ENCODE measurements around the gene ADCY1. TPM values are rescaled to one million over a fixed set of nuclear protein-coding genes. Genes with fewer than 3 reads are reported as not detected.

Gene ADCY1
- total RNA-seq, 4 donors from 2014 or later, result 2.5 to 9.0 (median 5.6) TPM

DNA sequence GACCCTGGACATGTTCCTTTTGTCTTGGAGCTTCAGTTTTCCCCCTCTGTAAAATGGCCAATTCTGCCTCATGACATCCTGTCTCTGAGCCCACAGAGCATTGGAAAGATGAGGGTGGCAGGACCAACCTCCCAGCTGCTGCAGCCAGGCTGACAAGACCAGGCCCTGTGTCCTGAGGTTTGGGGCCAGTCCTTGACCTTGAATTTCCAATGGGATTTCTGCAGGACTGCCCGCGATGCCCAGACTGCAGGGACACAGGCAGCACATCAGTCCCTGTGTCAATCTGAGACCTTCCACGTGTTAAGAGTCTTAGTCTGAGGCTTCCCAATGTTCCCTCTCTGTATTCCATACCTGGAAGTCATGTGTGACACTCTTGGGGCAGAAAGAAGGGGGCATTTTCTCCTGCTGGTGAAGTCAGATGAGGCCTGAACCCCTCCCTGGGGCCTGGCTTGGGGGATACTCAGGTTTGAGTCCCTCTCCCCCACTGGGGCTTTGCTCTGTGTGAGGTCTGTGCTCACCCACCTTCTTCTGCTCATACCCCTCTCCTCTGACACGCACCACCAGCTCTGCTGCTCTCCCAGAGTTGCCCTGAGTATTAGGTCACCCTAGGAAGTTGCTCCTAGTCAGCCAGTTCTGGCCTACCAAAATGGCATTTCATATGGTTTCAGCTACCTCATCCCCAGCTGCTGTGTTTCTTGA is 79.2 kb downstream of the ADCY1 start:
- 57 to 81% methylated on average over 2 to 4 of the region's 4 CpGs for WGBS, 2 donors
- H3K9me3 ChIP-seq, result no peaks in the 10 kb centered on the region
- TF ChIP-seq EP300 (IDR thresholded peaks at IDR 0.05), result no peak
- TF ChIP-seq POLR2A (IDR thresholded peaks at IDR 0.05), result no peak
- TF ChIP-seq, protein P1, sequence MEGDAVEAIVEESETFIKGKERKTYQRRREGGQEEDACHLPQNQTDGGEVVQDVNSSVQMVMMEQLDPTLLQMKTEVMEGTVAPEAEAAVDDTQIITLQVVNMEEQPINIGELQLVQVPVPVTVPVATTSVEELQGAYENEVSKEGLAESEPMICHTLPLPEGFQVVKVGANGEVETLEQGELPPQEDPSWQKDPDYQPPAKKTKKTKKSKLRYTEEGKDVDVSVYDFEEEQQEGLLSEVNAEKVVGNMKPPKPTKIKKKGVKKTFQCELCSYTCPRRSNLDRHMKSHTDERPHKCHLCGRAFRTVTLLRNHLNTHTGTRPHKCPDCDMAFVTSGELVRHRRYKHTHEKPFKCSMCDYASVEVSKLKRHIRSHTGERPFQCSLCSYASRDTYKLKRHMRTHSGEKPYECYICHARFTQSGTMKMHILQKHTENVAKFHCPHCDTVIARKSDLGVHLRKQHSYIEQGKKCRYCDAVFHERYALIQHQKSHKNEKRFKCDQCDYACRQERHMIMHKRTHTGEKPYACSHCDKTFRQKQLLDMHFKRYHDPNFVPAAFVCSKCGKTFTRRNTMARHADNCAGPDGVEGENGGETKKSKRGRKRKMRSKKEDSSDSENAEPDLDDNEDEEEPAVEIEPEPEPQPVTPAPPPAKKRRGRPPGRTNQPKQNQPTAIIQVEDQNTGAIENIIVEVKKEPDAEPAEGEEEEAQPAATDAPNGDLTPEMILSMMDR (IDR thresholded peaks at IDR 0.05), result no peak
- no peaks in the 10 kb centered on the region for H3K27me3 ChIP-seq
- H3K27ac ChIP-seq, result no peak overlapping the region
- no peak overlapping the region for H3K4me3 ChIP-seq
- no peak for DNase-seq (ENCODE audit: low spot score in 2 of 2)
- no peaks in the 10 kb centered on the region for H3K4me1 ChIP-seq
- H3K36me3 ChIP-seq, result peaks cover 0 to 3% (median 0%) of the 10 kb centered on the region in 3 donors

DNA sequence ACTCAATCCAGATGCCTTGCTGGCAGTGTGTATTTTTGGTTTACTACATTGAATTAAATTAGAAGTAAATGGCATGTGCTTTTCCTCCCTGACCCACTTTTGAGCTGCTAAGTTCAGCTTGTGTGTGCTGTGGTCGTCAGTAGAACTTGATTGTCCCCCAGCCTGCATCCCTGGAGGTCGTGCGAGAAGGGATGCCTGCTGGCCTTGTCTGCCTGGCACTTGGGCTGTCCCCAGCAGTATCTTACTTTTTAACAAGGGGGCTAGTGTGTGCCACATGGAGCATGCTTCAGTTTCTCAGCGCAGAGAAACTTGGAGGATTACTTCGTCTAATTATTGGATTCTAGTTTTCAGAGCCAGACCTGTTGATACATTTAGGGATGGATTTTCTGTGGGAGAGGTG is 80.2 kb downstream of the ADCY1 start:
- no peak for DNase-seq (ENCODE audit: low spot score in 2 of 2)
- Histone ChIP-seq H3K4me3 (no peak overlapping the region), H3K9me3 (no peaks in the 10 kb centered on the region), H3K4me1 (no peaks in the 10 kb centered on the region), H3K36me3 (peaks cover 0 to 3% (median 0%) of the 10 kb centered on the region in 3 donors), H3K27ac (no peak overlapping the region), H3K27me3 (no peaks in the 10 kb centered on the region)
- TF ChIP-seq POLR2A (IDR thresholded peaks at IDR 0.05) (no peak), EP300 (IDR thresholded peaks at IDR 0.05) (no peak)
- TF ChIP-seq, protein P1 (IDR thresholded peaks at IDR 0.05), result no peak
- WGBS, 2 donors, result 69 to 83% methylated on average over 5 of the region's 5 CpGs

DNA sequence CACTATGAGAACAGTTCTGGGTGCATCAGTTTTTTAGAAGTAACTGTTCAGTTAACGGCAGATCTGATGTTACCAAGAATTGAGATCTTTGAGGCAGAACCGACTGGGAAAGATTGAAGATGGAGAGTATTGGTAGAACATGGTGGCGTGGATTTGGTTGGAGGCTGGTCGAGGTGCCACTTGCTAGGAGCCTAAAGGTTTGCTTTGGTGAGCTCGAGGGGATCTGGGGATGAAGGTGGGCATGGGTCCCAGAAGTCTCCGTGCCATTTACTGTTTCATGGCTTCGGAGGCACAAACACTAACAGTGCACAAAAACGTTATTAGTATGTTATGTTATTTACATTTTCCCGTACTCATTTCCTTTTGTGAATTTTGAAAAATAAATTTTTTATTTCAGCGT is 81.4 kb downstream of the ADCY1 start:
- Histone ChIP-seq H3K27ac (no peak overlapping the region), H3K9me3 (no peaks in the 10 kb centered on the region), H3K4me1 (no peaks in the 10 kb centered on the region), H3K27me3 (no peaks in the 10 kb centered on the region), H3K36me3 (peaks cover 0 to 3% (median 0%) of the 10 kb centered on the region in 3 donors), H3K4me3 (no peak overlapping the region)
- DNase-seq (ENCODE audit: low spot score in 2 of 2), result no peak
- 91 to 94% methylated on average over 10 of the region's 10 CpGs for WGBS, 2 donors
- TF ChIP-seq, protein P1 (IDR thresholded peaks at IDR 0.05), result no peak
- no peak for TF ChIP-seq POLR2A (IDR thresholded peaks at IDR 0.05)

DNA sequence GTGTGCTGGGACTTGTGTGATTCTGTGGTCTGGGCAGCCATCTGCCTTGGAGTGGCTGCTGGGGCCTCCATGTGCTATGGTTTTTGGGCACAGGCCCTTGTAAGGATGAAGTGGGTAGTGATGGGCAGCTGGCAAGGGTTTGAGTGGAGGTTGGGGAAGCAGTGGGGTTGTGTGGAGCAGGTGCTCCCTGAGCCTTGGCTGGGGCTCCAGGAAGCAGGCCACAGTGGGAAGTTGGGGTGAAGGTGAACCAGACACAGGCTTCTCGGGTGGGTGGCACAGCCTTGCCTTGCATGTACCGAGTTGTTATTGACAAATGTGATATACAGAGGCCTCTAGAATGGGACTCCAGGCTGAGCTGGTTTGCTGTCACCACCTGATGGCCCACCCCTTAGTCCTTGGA is 82.3 kb downstream of the ADCY1 start:
- Histone ChIP-seq H3K4me1 (no peaks in the 10 kb centered on the region), H3K27me3 (no peaks in the 10 kb centered on the region), H3K36me3 (peaks cover 0 to 3% (median 0%) of the 10 kb centered on the region in 3 donors), H3K9me3 (no peaks in the 10 kb centered on the region), H3K27ac (no peak overlapping the region), H3K4me3 (no peak overlapping the region)
- no peak for TF ChIP-seq EP300 (IDR thresholded peaks at IDR 0.05)
- TF ChIP-seq, protein P1 (IDR thresholded peaks at IDR 0.05), result no peak
- TF ChIP-seq POLR2A (IDR thresholded peaks at IDR 0.05), result no peak
- no peak for DNase-seq (ENCODE audit: low spot score in 2 of 2)
- 69 to 80% methylated on average over 2 of the region's 2 CpGs for WGBS, 2 donors

DNA sequence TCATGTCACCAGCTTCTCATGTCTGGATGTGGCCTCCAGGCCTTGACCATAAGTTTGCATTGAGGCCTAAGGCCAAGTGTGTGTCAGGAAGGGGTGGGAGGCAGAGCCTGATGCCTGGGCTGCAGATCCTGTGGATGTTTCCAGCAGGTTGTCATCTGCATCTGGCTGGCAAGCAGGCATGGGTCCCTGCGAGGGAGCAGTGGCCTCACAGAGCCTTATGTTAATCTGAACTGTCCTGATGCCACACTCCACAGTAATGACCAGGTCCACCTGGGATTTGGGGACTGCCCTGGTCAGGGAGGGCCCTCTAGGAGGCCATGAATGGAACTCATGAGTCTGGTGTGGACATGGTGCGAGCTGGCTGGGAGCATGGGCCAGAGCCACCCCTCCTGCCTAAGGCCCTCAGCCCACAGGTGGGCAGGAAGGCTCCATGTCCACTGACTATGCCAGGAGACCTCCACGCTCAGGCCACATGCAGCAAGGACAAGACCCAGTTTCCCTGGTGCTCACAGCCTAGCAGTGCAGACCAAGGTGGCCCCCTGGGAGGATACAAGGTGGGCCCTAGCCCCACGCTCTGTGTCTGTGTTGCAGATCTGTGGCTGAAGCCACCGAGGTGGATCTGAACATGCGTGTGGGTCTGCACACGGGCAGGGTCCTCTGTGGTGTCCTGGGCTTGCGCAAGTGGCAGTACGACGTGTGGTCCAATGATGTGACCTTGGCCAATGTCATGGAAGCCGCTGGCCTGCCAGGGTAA is 83.1 kb downstream of the ADCY1 start:
- Histone ChIP-seq H3K4me1 (no peaks in the 10 kb centered on the region), H3K27ac (no peak overlapping the region), H3K4me3 (no peak overlapping the region), H3K36me3 (peaks cover 0 to 3% (median 0%) of the 10 kb centered on the region in 3 donors), H3K27me3 (no peaks in the 10 kb centered on the region), H3K9me3 (no peaks in the 10 kb centered on the region)
- TF ChIP-seq EP300 (IDR thresholded peaks at IDR 0.05) (no peak), POLR2A (IDR thresholded peaks at IDR 0.05) (no peak)
- TF ChIP-seq, protein P1 (IDR thresholded peaks at IDR 0.05), result no peak
- DNase-seq (ENCODE audit: low spot score in 2 of 2), result no peak
- 96 to 97% methylated on average over 6 to 8 of the region's 11 CpGs for WGBS, 2 donors
